SK-N-MC (cell line): ENCODE data around the gene SDK1.

Source experiments
- EZH2 ChIP-seq: fragments of 200-600 bp; sonication (generic); IDR thresholded peaks from one replicate; pipeline ENCODE4 v1.6.1; 2017; ENCODE audit warnings: antibody characterized with exemption
- POLR2AphosphoS5 ChIP-seq: IDR thresholded peaks from 2 replicates; pipeline ENCODE4 v1.6.1; 2012; ENCODE audit warnings: mild to moderate bottlenecking, low read depth, low read length, borderline replicate concordance

- TF ChIP-seq POLR2AphosphoS5 (no peak), EZH2 (no peak)
Measured at GRCh38 chr7:4270268-4270667, 969.2 kb downstream of the SDK1 start.
